Naive thymus-derived CD4-positive, alpha-beta T cell (primary cell): ENCODE measurements around the gene CFAP54. TPM values are rescaled to one million over a fixed set of nuclear protein-coding genes. Genes with fewer than 3 reads are reported as not detected.
"Not testable (repeated sequence)": the region's sequence is repeated elsewhere in the genome, so short reads cannot be mapped to it uniquely, and the experiment has no call there.

Source experiments
- ATAC-seq: fragments of 150-1000 bp; cut with Tn5 transposase; 2 replicates; pipeline ENCODE4 v1.10.0; 2021; ENCODE audit warnings: mild to moderate bottlenecking, moderate library complexity
- CTCF ChIA-PET: fragments of 350-600 bp; sonication (Branson Sonifier 250); formaldehyde crosslinking; loops from one replicate; lab custom pipeline; 2021; ENCODE audit warnings: antibody characterized with exemption; lab: Charles Lee
- POLR2A ChIA-PET: fragments of 350-600 bp; sonication (Branson Sonifier 250); formaldehyde crosslinking; loops from one replicate; lab custom pipeline; 2021; ENCODE audit warnings: antibody characterized with exemption, inconsistent platforms; lab: Charles Lee
- DNase-seq, 9 donors: peaks; one replicate each; pipeline versions ENCODE4 v3.0.0 to v3.0.0-alpha.2; 2020 to 2022; ENCODE audit warnings: mixed read lengths in 1 of 9
- H3K27ac ChIP-seq: one replicate; pipeline ENCODE4 v1.7.0; 2013; ENCODE audit warnings: mild to moderate bottlenecking, low read depth, low read length, moderate library complexity
- H3K27me3 ChIP-seq, 2 donors: one replicate each; pipeline ENCODE4 v1.7.0; 2013; ENCODE audit warnings: low read length in 2 of 2, mild to moderate bottlenecking in 2 of 2, moderate library complexity in 2 of 2; ENCODE audit not compliant: control insufficient read depth in 2 of 2, insufficient read depth in 2 of 2
- H3K36me3 ChIP-seq, 3 experiments: 1 replicate in 2 of 3; 2 replicates in 1 of 3; pipeline ENCODE4 v1.7.0; 2013; ENCODE audit warnings: low read length in 3 of 3, mild to moderate bottlenecking in 3 of 3, moderate library complexity in 1 of 3; ENCODE audit not compliant: insufficient read depth in 3 of 3, control insufficient read depth in 2 of 3
- H3K4me1 ChIP-seq, 2 donors: one replicate each; pipeline ENCODE4 v1.7.0; 2013; ENCODE audit warnings: low read length in 2 of 2, mild to moderate bottlenecking in 2 of 2, moderate library complexity in 1 of 2; ENCODE audit not compliant: control insufficient read depth in 2 of 2, insufficient read depth in 2 of 2
- H3K4me3 ChIP-seq: 2 replicates; pipeline ENCODE4 v1.7.0; 2013; ENCODE audit warnings: mild to moderate bottlenecking, low read length
- H3K9me3 ChIP-seq, 3 experiments: 1 replicate in 2 of 3; 2 replicates in 1 of 3; pipeline ENCODE4 v1.7.0; 2013; ENCODE audit warnings: low read length in 3 of 3; ENCODE audit not compliant: control insufficient read depth in 2 of 3
- H3K27ac Mint-ChIP-seq, 9 donors: one replicate each; pipeline ENCODE4 v1.8.0; 2020 to 2022; ENCODE audit warnings: mixed read lengths in 9 of 9, mild to moderate bottlenecking in 8 of 9, moderate library complexity in 5 of 9, inconsistent platforms in 2 of 9
- H3K27me3 Mint-ChIP-seq, 5 donors: one replicate each; pipeline ENCODE4 v1.8.0; 2021 to 2022; ENCODE audit warnings: mixed read lengths in 5 of 5, mild to moderate bottlenecking in 1 of 5
- H3K36me3 Mint-ChIP-seq, 5 donors: one replicate each; pipeline ENCODE4 v1.8.0; 2020 to 2022; ENCODE audit warnings: mixed read lengths in 5 of 5, mild to moderate bottlenecking in 3 of 5, inconsistent platforms in 1 of 5
- H3K4me1 Mint-ChIP-seq, 7 donors: one replicate each; pipeline ENCODE4 v1.8.0; 2020 to 2022; ENCODE audit warnings: mixed read lengths in 7 of 7, mild to moderate bottlenecking in 3 of 7, inconsistent platforms in 1 of 7
- H3K4me3 Mint-ChIP-seq, 10 donors: one replicate each; pipeline ENCODE4 v1.8.0; 2020 to 2022; ENCODE audit warnings: mild to moderate bottlenecking in 10 of 10, mixed read lengths in 10 of 10, moderate library complexity in 6 of 10, inconsistent platforms in 2 of 10
- H3K9me3 Mint-ChIP-seq, 11 donors: one replicate each; pipeline ENCODE4 v1.8.0; 2020 to 2022; ENCODE audit warnings: mixed read lengths in 11 of 11, mild to moderate bottlenecking in 4 of 11, inconsistent platforms in 1 of 11, moderate library complexity in 1 of 11
- intact Hi-C, 2 donors: fragments of 100-400 bp; cut with micrococcal nuclease; formaldehyde crosslinking; loops; one replicate each; pipeline ENCODE4 v1.15.1; 2023
- polyA plus RNA-seq, 2 donors: library from polyadenylated mRNA; unstranded; fragments of 300-500 nt; fragmentation: Illumina TruSeq; gene quantifications; one replicate each; pipeline ENCODE4 v1.2.3, GENCODE V29; 2021
- total RNA-seq, 6 experiments: library from RNA in 5 of 6; stranded (reverse) in 5 of 6; gene quantifications; 1 replicate in 5 of 6; 2 replicates in 1 of 6; pipeline ENCODE4 v1.2.3 and lab custom pipeline; 2021 to 2026

CFAP54 gene
- total and polyA plus RNA-seq, 7 experiments from 2014 or later, result 0.07 to 0.93 (median 0.27) TPM; not detected in 1

DNA sequence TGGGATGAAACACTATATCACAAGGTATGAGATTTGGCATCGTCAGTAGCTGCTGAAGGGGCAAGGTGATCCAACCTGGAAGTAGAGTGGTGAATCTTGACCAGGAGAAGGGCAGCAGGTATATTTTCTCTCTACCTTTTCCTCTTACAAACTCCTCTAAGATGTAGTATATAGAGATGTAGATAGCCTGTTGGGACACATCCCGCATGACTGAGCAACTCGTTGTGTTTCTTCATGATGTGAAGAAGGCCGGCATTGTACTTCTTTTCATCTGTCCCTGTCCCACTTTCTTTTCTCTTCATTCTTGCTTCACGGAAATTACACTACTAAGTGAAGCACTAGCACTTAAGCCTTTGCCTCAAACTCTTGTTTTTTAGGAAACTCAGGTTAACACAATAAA is 7.3 kb upstream of the CFAP54 start:
- Histone ChIP-seq H3K27me3 (no peaks in the 10 kb centered on the region), H3K9me3 (no peaks in the 10 kb centered on the region), H3K36me3 (no peaks in the 10 kb centered on the region), H3K27ac (no peak overlapping the region), H3K4me1 (peaks cover 0 to 7% of the 10 kb centered on the region in 2 donors), H3K4me3 (no peak overlapping the region)
- Mint-ChIP-seq H3K4me3 (no peak overlapping the region), H3K27ac (no peak overlapping the region), H3K9me3 (peaks cover 0 to 2% (median 0%) of the 10 kb centered on the region in 11 donors), H3K27me3 (peaks cover 0 to 18% (median 0%) of the 10 kb centered on the region in 5 donors), H3K36me3 (peaks cover 0 to 5% (median 0%) of the 10 kb centered on the region in 5 donors), H3K4me1 (peaks cover 14 to 28% (median 16%) of the 10 kb centered on the region in 7 donors)
- CTCF ChIA-PET, result no interaction called here
- ATAC-seq (no peak), DNase-seq (no peak)
- intact Hi-C loops, result no loop called here
- POLR2A ChIA-PET, result interaction anchor here (1.1 kb wide), 1 partner anchor 25 kb away, joined by 3 read pairs; no protein-coding TSS in a partner anchor

DNA sequence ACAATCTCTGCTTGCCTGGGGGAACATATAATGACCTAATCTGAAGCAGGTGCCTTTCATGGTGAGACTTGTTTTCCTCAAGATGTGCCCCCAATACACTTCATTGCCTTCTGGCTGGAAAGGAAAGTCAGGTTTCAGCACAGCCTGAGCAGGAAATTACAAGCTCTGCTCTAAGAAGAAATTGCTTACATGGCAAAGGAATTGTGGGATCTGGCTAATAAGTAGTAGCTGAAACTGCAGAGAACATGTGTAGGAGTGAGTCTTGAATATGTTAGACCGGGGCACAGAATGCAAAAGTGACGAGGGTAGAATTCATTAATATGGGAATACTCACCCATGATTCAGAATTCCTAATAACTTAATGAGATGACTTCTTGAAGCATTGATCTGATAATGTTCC is 6.3 kb upstream of the CFAP54 start:
- peaks cover 14 to 32% (median 16%) of the 10 kb centered on the region in 7 donors for H3K4me1 Mint-ChIP-seq
- no peak overlapping the region for H3K4me3 Mint-ChIP-seq
- ATAC-seq (no peak), DNase-seq (no peak)
- H3K4me3 ChIP-seq, result no peak overlapping the region
- POLR2A ChIA-PET, result no interaction called here
- H3K4me1 ChIP-seq, result peaks cover 0 to 7% of the 10 kb centered on the region in 2 donors
- peak overlapping the region in 1 of 9 donors; percentile 48 for H3K27ac Mint-ChIP-seq
- H3K27ac ChIP-seq, result no peak overlapping the region
- CTCF ChIA-PET, result no interaction called here
- H3K27me3 ChIP-seq, result no peaks in the 10 kb centered on the region
- intact Hi-C loops, result no loop called here
- peaks cover 0 to 20% (median 0%) of the 10 kb centered on the region in 5 donors for H3K27me3 Mint-ChIP-seq
- peaks cover 0 to 5% (median 0%) of the 10 kb centered on the region in 5 donors for H3K36me3 Mint-ChIP-seq
- no peaks in the 10 kb centered on the region for H3K9me3 ChIP-seq
- no peaks in the 10 kb centered on the region for H3K36me3 ChIP-seq
- peaks cover 0 to 2% (median 0%) of the 10 kb centered on the region in 11 donors for H3K9me3 Mint-ChIP-seq

DNA sequence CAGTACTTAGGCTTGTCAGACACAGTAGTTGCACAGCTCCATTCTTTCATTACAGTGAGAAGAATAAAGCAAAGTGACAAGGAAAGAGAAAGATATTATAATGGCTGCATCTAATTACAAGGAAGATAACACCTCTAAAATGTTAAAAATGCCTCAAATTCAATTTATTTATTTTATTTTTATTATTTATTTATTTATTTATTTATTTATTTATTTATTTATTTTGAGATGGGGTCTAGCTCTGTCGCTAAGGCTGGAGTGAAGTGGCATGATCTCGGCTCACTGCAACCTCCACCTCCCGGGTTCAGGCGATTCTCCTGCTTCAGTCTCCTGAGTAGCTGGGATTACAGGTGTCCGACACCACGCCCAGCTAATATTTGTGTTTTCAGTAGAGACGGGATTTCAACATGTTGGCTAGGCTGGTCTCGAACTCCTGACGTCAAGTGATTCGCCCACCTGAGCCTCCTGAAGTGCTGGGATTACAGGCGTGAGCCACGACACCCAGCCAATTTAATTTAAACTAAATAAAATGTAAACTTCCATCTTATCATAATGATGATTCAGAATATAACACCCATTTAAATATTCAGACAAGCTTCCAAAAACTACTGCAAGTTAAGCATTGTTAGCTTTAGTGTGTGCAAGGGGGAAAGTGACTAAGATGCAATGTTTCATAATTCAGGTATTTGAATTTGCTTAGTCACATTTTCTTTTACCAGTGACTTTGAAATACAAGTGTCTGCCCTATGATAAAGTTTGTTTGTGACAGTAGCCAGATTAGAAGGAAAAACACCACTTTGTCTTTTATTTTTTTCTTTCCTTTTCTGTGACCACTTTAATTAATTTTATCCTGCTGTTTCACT is 2.4 kb upstream of the CFAP54 start:
- Histone ChIP-seq H3K36me3 (no peaks in the 10 kb centered on the region), H3K4me1 (peaks cover 7 to 12% of the 10 kb centered on the region in 2 donors), H3K9me3 (no peaks in the 10 kb centered on the region), H3K4me3 (no peak overlapping the region), H3K27ac (no peak overlapping the region), H3K27me3 (no peaks in the 10 kb centered on the region)
- H3K36me3 Mint-ChIP-seq, result peaks cover 0 to 3% (median 0%) of the 10 kb centered on the region in 5 donors
- ATAC-seq (no peak), DNase-seq (no peak)
- intact Hi-C loops, result loop anchor here in 1 of 2 donors (5.0 kb wide), 1 partner anchor 245 kb away; no protein-coding TSS in a partner anchor
- H3K9me3 Mint-ChIP-seq, result peaks cover 0 to 2% (median 0%) of the 10 kb centered on the region in 11 donors
- POLR2A ChIA-PET, result interaction anchor here (0.6 kb wide), 1 partner anchor 37 kb away, joined by 3 read pairs; no protein-coding TSS in a partner anchor
- CTCF ChIA-PET, result interaction anchor here (0.8 to 3.3 kb wide), 3 partner anchors 29 to 275 kb away, joined by 3 to 15 read pairs (median 3); no protein-coding TSS in a partner anchor
- H3K27ac Mint-ChIP-seq, result peak overlapping the region in 1 of 9 donors; percentile 3
- peaks cover 12 to 48% (median 23%) of the 10 kb centered on the region in 7 donors for H3K4me1 Mint-ChIP-seq
- H3K4me3 Mint-ChIP-seq, result no peak overlapping the region
- peaks cover 0 to 41% (median 0%) of the 10 kb centered on the region in 5 donors for H3K27me3 Mint-ChIP-seq

GRCh38 chr12:96487634-96488033 is 1.7 kb upstream of the CFAP54 start:
- intact Hi-C loops, result loop anchor here in 1 of 2 donors (2.0 to 5.0 kb wide), 5 partner anchors 245 to 545 kb away; partner anchors contain the start of genes AMDHD1, CCDC38, ELK3 and LTA4H
- ChIA-PET CTCF (interaction anchor here (3.3 to 3.9 kb wide), 2 partner anchors 28 to 29 kb away, joined by 15 to 35 read pairs; no protein-coding TSS in a partner anchor), POLR2A (interaction anchor here (0.7 kb wide), 1 partner anchor 65 kb away, joined by 4 read pairs; no protein-coding TSS in a partner anchor)
- H3K9me3 Mint-ChIP-seq, result peaks cover 0 to 2% (median 0%) of the 10 kb centered on the region in 11 donors
- Histone ChIP-seq H3K9me3 (no peaks in the 10 kb centered on the region), H3K4me3 (no peak overlapping the region), H3K27me3 (no peaks in the 10 kb centered on the region), H3K27ac (no peak overlapping the region), H3K36me3 (no peaks in the 10 kb centered on the region), H3K4me1 (peaks cover 7 to 12% of the 10 kb centered on the region in 2 donors)
- H3K36me3 Mint-ChIP-seq, result peaks cover 0 to 3% (median 0%) of the 10 kb centered on the region in 5 donors
- H3K4me3 Mint-ChIP-seq, result no peak overlapping the region
- peaks cover 0 to 41% (median 0%) of the 10 kb centered on the region in 5 donors for H3K27me3 Mint-ChIP-seq
- no peak for DNase-seq
- H3K27ac Mint-ChIP-seq, result peak overlapping the region in 1 of 9 donors; percentile 3
- no peak for ATAC-seq
- H3K4me1 Mint-ChIP-seq, result peaks cover 12 to 48% (median 23%) of the 10 kb centered on the region in 7 donors

- H3K4me3 ChIP-seq, result no peak overlapping the region
- no peak for DNase-seq
- intact Hi-C loops, result loop anchor here in 1 of 2 donors (5.0 kb wide), 1 partner anchor 636 kb away; the partner anchor contains the start of gene SNRPF
- Mint-ChIP-seq H3K4me1 (peaks cover 8 to 37% (median 14%) of the 10 kb centered on the region in 7 donors), H3K36me3 (peaks cover 0 to 10% (median 0%) of the 10 kb centered on the region in 5 donors), H3K27ac (no peak overlapping the region), H3K4me3 (no peak overlapping the region), H3K9me3 (peaks cover 0 to 5% (median 0%) of the 10 kb centered on the region in 11 donors), H3K27me3 (peaks cover 0 to 24% (median 0%) of the 10 kb centered on the region in 5 donors)
- ChIA-PET POLR2A (no interaction called here), CTCF (interaction anchor here (0.6 kb wide), 1 partner anchor 433 kb away, joined by 3 read pairs; no protein-coding TSS in a partner anchor)
- peaks cover 7 to 11% of the 10 kb centered on the region in 2 donors for H3K4me1 ChIP-seq
- ATAC-seq, result no peak
- H3K9me3 ChIP-seq, result no peaks in the 10 kb centered on the region
- H3K27me3 ChIP-seq, result no peaks in the 10 kb centered on the region
- no peaks in the 10 kb centered on the region for H3K36me3 ChIP-seq
- no peak overlapping the region for H3K27ac ChIP-seq
Measured at GRCh38 chr12:96493106-96493505, 3.7 kb downstream of the CFAP54 start.

GRCh38 chr12:96494154-96494553 is 4.8 kb downstream of the CFAP54 start:
- H3K9me3 ChIP-seq, H3K27me3 ChIP-seq, H3K4me3 Mint-ChIP-seq, H3K36me3 ChIP-seq, POLR2A ChIA-PET, H3K27ac ChIP-seq, DNase-seq, H3K4me3 ChIP-seq, H3K9me3 Mint-ChIP-seq, ATAC-seq: not testable (repeated sequence)
- intact Hi-C loops, result loop anchor here in 1 of 2 donors (5.0 kb wide), 1 partner anchor 637 kb away; the partner anchor contains the start of gene SNRPF
- H3K4me1 Mint-ChIP-seq, result peaks cover 10 to 32% (median 13%) of the 10 kb centered on the region in 7 donors
- peaks cover 4 to 11% of the 10 kb centered on the region in 2 donors for H3K4me1 ChIP-seq
- H3K27me3 Mint-ChIP-seq, result peaks cover 0 to 24% (median 0%) of the 10 kb centered on the region in 5 donors
- CTCF ChIA-PET, result interaction anchor here (1.3 kb wide), 1 partner anchor 10 kb away, joined by 3 read pairs; no protein-coding TSS in a partner anchor
- H3K36me3 Mint-ChIP-seq, result peaks cover 0 to 13% (median 0%) of the 10 kb centered on the region in 5 donors
- peak overlapping the region in 1 of 9 donors; percentile 17 for H3K27ac Mint-ChIP-seq
